IMR-90 (cell line): ENCODE data around the gene PAX2. TPM values are rescaled to one million over a fixed set of nuclear protein-coding genes. Genes with fewer than 3 reads are reported as not detected.

Experiments
- ATAC-seq: fragments of 200-7000 bp; cut with Tn5 transposase; 2 replicates; pipeline ENCODE4 v1.9.1; 2020; ENCODE audit warnings: low read depth, mild to moderate bottlenecking, moderate library complexity
- BruUV-seq: library from RNA; stranded (reverse); fragments of 400-500 nt; replicated peaks from 2 replicates; lab custom pipeline; 2021; lab: Mats Ljungman, UMichigan
- CTCF ChIA-PET: fragments of 300-600 bp; formaldehyde crosslinking; extraction: SDS; loops from one replicate; lab custom pipeline; 2021; ENCODE audit warnings: antibody characterized with exemption; lab: Yijun Ruan, JAX
- POLR2A ChIA-PET: fragments of 300-600 bp; sonication (Branson Sonifier 250); formaldehyde crosslinking; loops from one replicate; lab custom pipeline; 2022; ENCODE audit warnings: antibody characterized with exemption; ENCODE audit not compliant: unreplicated experiment; lab: Charles Lee
- DNase-seq: peaks from one replicate; pipeline ENCODE4 v3.0.0; 2013
- H2AFZ ChIP-seq: replicated peaks from 2 replicates; pipeline ENCODE3; 2013; ENCODE audit warnings: low read length, mild to moderate bottlenecking; ENCODE audit not compliant: poor library complexity
- H2AK5ac ChIP-seq: 2 replicates; pipeline ENCODE4 v1.6.1; 2013; ENCODE audit warnings: low read depth, low read length, inconsistent platforms
- H2AK9ac ChIP-seq: replicated peaks from 2 replicates; pipeline ENCODE3; 2013; ENCODE audit warnings: mild to moderate bottlenecking, low read depth, low read length, moderate library complexity; ENCODE audit not compliant: poor library complexity
- H2BK120ac ChIP-seq: 2 replicates; pipeline ENCODE4 v1.6.1; 2013; ENCODE audit warnings: low read depth, low read length, inconsistent platforms
- H2BK15ac ChIP-seq: 3 replicates; pipeline ENCODE4 v1.6.1; 2013; ENCODE audit warnings: low read depth, low read length, inconsistent platforms
- H2BK20ac ChIP-seq: 2 replicates; pipeline ENCODE4 v1.6.1; 2013; ENCODE audit warnings: low read depth, mild to moderate bottlenecking, inconsistent platforms, low read length, moderate library complexity
- H2BK5ac ChIP-seq: 2 replicates; pipeline ENCODE4 v1.6.1; 2013; ENCODE audit warnings: mild to moderate bottlenecking, low read depth, low read length, inconsistent platforms; ENCODE audit not compliant: poor library complexity, severe bottlenecking
- H3K14ac ChIP-seq: replicated peaks from 2 replicates; pipeline ENCODE4 v1.6.1; 2013; ENCODE audit warnings: low read depth, low read length, inconsistent platforms
- H3K18ac ChIP-seq: 2 replicates; pipeline ENCODE4 v1.6.1; 2013; ENCODE audit warnings: low read depth, low read length, control low read depth
- H3K23ac ChIP-seq: 2 replicates; pipeline ENCODE4 v1.6.1; 2013; ENCODE audit warnings: low read depth, low read length, inconsistent platforms
- H3K27ac ChIP-seq: 2 replicates; pipeline ENCODE4 v1.5.1; 2013; ENCODE audit warnings: mild to moderate bottlenecking, control low read depth, low read length; ENCODE audit not compliant: insufficient read depth
- H3K27me3 ChIP-seq: 2 replicates; pipeline ENCODE4 v1.6.1; 2013; ENCODE audit warnings: low read length; ENCODE audit not compliant: control insufficient read depth, insufficient read depth
- H3K36me3 ChIP-seq: 2 replicates; pipeline ENCODE4 v1.6.1; 2013; ENCODE audit warnings: low read length, mixed read lengths; ENCODE audit not compliant: control insufficient read depth, insufficient read depth
- H3K4ac ChIP-seq: 2 replicates; pipeline ENCODE4 v1.6.1; 2013; ENCODE audit warnings: low read depth, low read length, inconsistent platforms
- H3K4me1 ChIP-seq: 2 replicates; pipeline ENCODE4 v1.6.1; 2013; ENCODE audit warnings: low read length, mixed read lengths; ENCODE audit not compliant: control insufficient read depth, insufficient read depth
- H3K4me2 ChIP-seq: 2 replicates; pipeline ENCODE4 v1.6.1; 2013; ENCODE audit warnings: low read depth, mild to moderate bottlenecking, control low read depth, low read length, moderate library complexity
- H3K4me3 ChIP-seq: 2 replicates; pipeline ENCODE4 v1.5.1; 2013; ENCODE audit warnings: low read depth, mild to moderate bottlenecking, control low read depth, low read length, moderate library complexity; ENCODE audit not compliant: insufficient read depth
- H3K56ac ChIP-seq: 2 replicates; pipeline ENCODE4 v1.6.1; 2013; ENCODE audit warnings: low read length, inconsistent platforms; ENCODE audit not compliant: insufficient read depth; ENCODE audit errors: extremely low read depth
- H3K79me1 ChIP-seq, 2 experiments: 2 replicates each; pipeline ENCODE4 v1.6.1; 2013; ENCODE audit warnings: low read length in 2 of 2, inconsistent platforms in 1 of 2, low read depth in 1 of 2
- H3K9ac ChIP-seq: 2 replicates; pipeline ENCODE4 v1.6.1; 2013; ENCODE audit warnings: low read depth, low read length, control low read depth
- H3K9me1 ChIP-seq: 2 replicates; pipeline ENCODE4 v1.6.1; 2013; ENCODE audit warnings: low read length, inconsistent platforms; ENCODE audit not compliant: insufficient read depth
- H3K9me3 ChIP-seq: 2 replicates; pipeline ENCODE4 v1.6.1; 2013; ENCODE audit warnings: low read length; ENCODE audit not compliant: control insufficient read depth, insufficient read depth
- H4K20me1 ChIP-seq: 2 replicates; pipeline ENCODE4 v1.6.1; 2013; ENCODE audit warnings: low read length, inconsistent platforms; ENCODE audit not compliant: insufficient read depth
- H4K5ac ChIP-seq: 2 replicates; pipeline ENCODE4 v1.6.1; 2013; ENCODE audit warnings: mild to moderate bottlenecking, low read depth, low read length, control low read depth
- H4K8ac ChIP-seq, 2 experiments: 2 replicates each; pipeline ENCODE4 v1.6.1; 2013; ENCODE audit warnings: low read depth in 2 of 2, low read length in 2 of 2, control low read depth in 1 of 2, inconsistent platforms in 1 of 2
- H4K91ac ChIP-seq: 2 replicates; pipeline ENCODE4 v1.6.1; 2013; ENCODE audit warnings: low read depth, low read length, inconsistent platforms; ENCODE audit not compliant: insufficient read depth
- BHLHE40 ChIP-seq: fragments of 150-350 bp; IDR thresholded peaks from 2 replicates; pipeline ENCODE4 v1.6.1; 2016; ENCODE audit warnings: mild to moderate bottlenecking, low read depth, low read length
- CEBPB ChIP-seq: IDR thresholded peaks from 2 replicates; pipeline ENCODE4 v1.6.1; 2012; ENCODE audit warnings: low read depth, low read length, improper control_type of control experiment
- FOS ChIP-seq: fragments of 150-350 bp; IDR thresholded peaks from 2 replicates; pipeline ENCODE4 v1.6.1; 2016; ENCODE audit warnings: low read depth, low read length
- MAFK ChIP-seq: IDR thresholded peaks from 2 replicates; pipeline ENCODE4 v1.6.1; 2012; ENCODE audit warnings: low read depth, low read length, improper control_type of control experiment
- MAZ ChIP-seq: IDR thresholded peaks from 2 replicates; pipeline ENCODE4 v1.6.1; 2012; ENCODE audit warnings: low read depth, mild to moderate bottlenecking, low read length, improper control_type of control experiment, moderate library complexity, borderline replicate concordance
- POLR2A ChIP-seq: IDR thresholded peaks from 2 replicates; pipeline ENCODE4 v1.6.1; 2012; ENCODE audit warnings: mild to moderate bottlenecking, low read depth, low read length
- RAD21 ChIP-seq: IDR thresholded peaks from 2 replicates; pipeline ENCODE4 v1.6.1; 2012; ENCODE audit warnings: low read length, improper control_type of control experiment
- RCOR1 ChIP-seq: IDR thresholded peaks from 2 replicates; pipeline ENCODE4 v1.6.1; 2012; ENCODE audit warnings: mild to moderate bottlenecking, low read length, improper control_type of control experiment; ENCODE audit not compliant: insufficient replicate concordance
- RFX5 ChIP-seq: IDR thresholded peaks from 2 replicates; pipeline ENCODE4 v1.8.0; 2012; ENCODE audit warnings: low read depth, mild to moderate bottlenecking, low read length, moderate library complexity
- SMC3 ChIP-seq: fragments of 150-350 bp; IDR thresholded peaks from 2 replicates; pipeline ENCODE4 v1.6.1; 2016; ENCODE audit warnings: low read depth, mild to moderate bottlenecking, antibody characterized with exemption, low read length, moderate library complexity
- WGBS, 2 experiments: methylation state at CpG; one replicate each; pipeline versions ENCODE4 v1.1.5 to v1.1.7; 2013; ENCODE audit warnings: missing lambda C conversion rate in 2 of 2; ENCODE audit not compliant: insufficient read length in 1 of 2; ENCODE audit errors: extremely low coverage in 2 of 2; 5-methylcytosine and 5-hydroxymethylcytosine counted together
- dilution Hi-C: fragments of 300-500 bp; cut with HindIII; formaldehyde crosslinking; loops from one replicate; pipeline ENCODE4 v1.14.3; 2018; ENCODE audit warnings: low sequenced_read_pairs; ENCODE audit not compliant: unreplicated experiment
- in situ Hi-C: fragments of 300-500 bp; cut with MboI; formaldehyde crosslinking; loops from 3 replicates; pipeline ENCODE4 v1.14.3; 2019; ENCODE audit warnings: low sequenced_read_pairs, inconsistent platforms, mixed read lengths
- intact Hi-C: fragments of 100-400 bp; cut with micrococcal nuclease; formaldehyde crosslinking; loops from 2 replicates; pipeline ENCODE4 v1.10.0; 2022
- polyA plus RNA-seq, 3 experiments: library from polyadenylated mRNA; depleted of rRNA; stranded (reverse); fragments of >200 nt; gene quantifications; 2 replicates each; pipeline ENCODE4 v1.2.3, GENCODE V29; 2012; ENCODE audit warnings: low replicate concordance in 1 of 3
- total RNA-seq: library from RNA; depleted of rRNA; stranded (reverse); fragments of >200 nt; gene quantifications from 2 replicates; pipeline ENCODE4 v1.2.3, GENCODE V29; 2012
- TF ChIP-seq, protein P1 (sequence below): conservative IDR thresholded peaks from 2 replicates; pipeline ENCODE4 v1.5.1; 2012; ENCODE audit warnings: mild to moderate bottlenecking, low read depth, low read length, improper control_type of control experiment
- TF ChIP-seq, protein P2 (sequence below): fragments of 150-350 bp; IDR thresholded peaks from 2 replicates; pipeline ENCODE4 v1.6.1; 2016; ENCODE audit warnings: low read depth, mild to moderate bottlenecking, low read length, moderate library complexity, borderline replicate concordance
- TF ChIP-seq, protein P3 (sequence below): fragments of 150-350 bp; IDR thresholded peaks from 2 replicates; pipeline ENCODE4 v1.6.1; 2017; ENCODE audit warnings: mild to moderate bottlenecking, antibody characterized with exemption, low read length, low read depth

The PAX2 gene
- total and polyA plus RNA-seq, 2 of the 4 experiments (the other 2 are of a cell fraction): not detected

DNA sequence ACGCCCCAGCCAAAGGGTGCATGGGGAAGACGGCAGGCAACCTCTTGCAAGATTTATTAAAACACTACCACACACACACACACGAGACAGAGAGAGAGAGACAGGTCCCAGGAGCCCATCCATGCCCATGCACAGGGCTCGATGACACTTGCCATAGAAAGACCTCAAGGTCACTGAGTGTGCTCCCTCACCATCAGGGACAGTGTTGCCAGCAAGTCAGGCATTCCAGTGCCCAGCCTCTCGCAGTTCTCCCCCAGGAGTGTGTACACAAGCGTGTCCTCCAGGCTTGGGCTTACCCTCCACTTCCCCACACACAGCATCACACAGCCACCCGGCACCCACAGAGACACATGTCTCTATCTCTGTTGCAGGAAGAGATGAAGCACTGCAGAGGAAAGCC, 120.6 kb downstream of the PAX2 start:
- no peak overlapping the region for H3K9ac ChIP-seq
- no peak overlapping the region for H3K56ac ChIP-seq
- no peak overlapping the region for H4K5ac ChIP-seq
- H4K20me1 ChIP-seq: no peaks in the 10 kb centered on the region
- CTCF ChIA-PET: no interaction called here
- H2BK20ac ChIP-seq: no peak overlapping the region
- POLR2A ChIA-PET: no interaction called here
- no peaks in the 10 kb centered on the region for H3K9me1 ChIP-seq
- H3K36me3 ChIP-seq: no peaks in the 10 kb centered on the region
- intact Hi-C loops: no loop called here
- H3K79me1 ChIP-seq: no peaks in the 10 kb centered on the region
- no peak overlapping the region for H3K18ac ChIP-seq
- H2BK15ac ChIP-seq: no peak overlapping the region
- H3K4me1 ChIP-seq: no peaks in the 10 kb centered on the region
- peaks cover 60% of the 10 kb centered on the region for H3K27me3 ChIP-seq
- no peak overlapping the region for H3K4me2 ChIP-seq
- H3K4me3 ChIP-seq: no peak overlapping the region
- H2AK5ac ChIP-seq: no peak overlapping the region
- H3K23ac ChIP-seq: no peak overlapping the region
- in situ Hi-C loops: no loop called here
- H3K9me3 ChIP-seq: no peaks in the 10 kb centered on the region
- H3K14ac ChIP-seq: no peak overlapping the region
- TF ChIP-seq RFX5: no peak
- TF ChIP-seq, protein P1, sequence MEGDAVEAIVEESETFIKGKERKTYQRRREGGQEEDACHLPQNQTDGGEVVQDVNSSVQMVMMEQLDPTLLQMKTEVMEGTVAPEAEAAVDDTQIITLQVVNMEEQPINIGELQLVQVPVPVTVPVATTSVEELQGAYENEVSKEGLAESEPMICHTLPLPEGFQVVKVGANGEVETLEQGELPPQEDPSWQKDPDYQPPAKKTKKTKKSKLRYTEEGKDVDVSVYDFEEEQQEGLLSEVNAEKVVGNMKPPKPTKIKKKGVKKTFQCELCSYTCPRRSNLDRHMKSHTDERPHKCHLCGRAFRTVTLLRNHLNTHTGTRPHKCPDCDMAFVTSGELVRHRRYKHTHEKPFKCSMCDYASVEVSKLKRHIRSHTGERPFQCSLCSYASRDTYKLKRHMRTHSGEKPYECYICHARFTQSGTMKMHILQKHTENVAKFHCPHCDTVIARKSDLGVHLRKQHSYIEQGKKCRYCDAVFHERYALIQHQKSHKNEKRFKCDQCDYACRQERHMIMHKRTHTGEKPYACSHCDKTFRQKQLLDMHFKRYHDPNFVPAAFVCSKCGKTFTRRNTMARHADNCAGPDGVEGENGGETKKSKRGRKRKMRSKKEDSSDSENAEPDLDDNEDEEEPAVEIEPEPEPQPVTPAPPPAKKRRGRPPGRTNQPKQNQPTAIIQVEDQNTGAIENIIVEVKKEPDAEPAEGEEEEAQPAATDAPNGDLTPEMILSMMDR: no peak
- no peak for TF ChIP-seq BHLHE40
- TF ChIP-seq, protein P2, sequence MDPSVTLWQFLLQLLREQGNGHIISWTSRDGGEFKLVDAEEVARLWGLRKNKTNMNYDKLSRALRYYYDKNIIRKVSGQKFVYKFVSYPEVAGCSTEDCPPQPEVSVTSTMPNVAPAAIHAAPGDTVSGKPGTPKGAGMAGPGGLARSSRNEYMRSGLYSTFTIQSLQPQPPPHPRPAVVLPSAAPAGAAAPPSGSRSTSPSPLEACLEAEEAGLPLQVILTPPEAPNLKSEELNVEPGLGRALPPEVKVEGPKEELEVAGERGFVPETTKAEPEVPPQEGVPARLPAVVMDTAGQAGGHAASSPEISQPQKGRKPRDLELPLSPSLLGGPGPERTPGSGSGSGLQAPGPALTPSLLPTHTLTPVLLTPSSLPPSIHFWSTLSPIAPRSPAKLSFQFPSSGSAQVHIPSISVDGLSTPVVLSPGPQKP: no peak
- TF ChIP-seq MAZ: no peak
- TF ChIP-seq RAD21: no peak
- TF ChIP-seq, protein P3, sequence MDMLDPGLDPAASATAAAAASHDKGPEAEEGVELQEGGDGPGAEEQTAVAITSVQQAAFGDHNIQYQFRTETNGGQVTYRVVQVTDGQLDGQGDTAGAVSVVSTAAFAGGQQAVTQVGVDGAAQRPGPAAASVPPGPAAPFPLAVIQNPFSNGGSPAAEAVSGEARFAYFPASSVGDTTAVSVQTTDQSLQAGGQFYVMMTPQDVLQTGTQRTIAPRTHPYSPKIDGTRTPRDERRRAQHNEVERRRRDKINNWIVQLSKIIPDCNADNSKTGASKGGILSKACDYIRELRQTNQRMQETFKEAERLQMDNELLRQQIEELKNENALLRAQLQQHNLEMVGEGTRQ: no peak
- no peak for TF ChIP-seq FOS
- no peak for TF ChIP-seq SMC3
- no peak for TF ChIP-seq MAFK
- TF ChIP-seq RCOR1: no peak
- TF ChIP-seq CEBPB: no peak
- no peak for TF ChIP-seq POLR2A
- BruUV-seq: no TSS peak
- no peak overlapping the region for H2AK9ac ChIP-seq
- WGBS, 2 experiments: 78% methylated on average over 2 of the region's 7 CpGs; no CpG with 5 or more reads in 1 of the 2 experiments
- DNase-seq (no peak), ATAC-seq (0 out of 2 replicates have a peak, but pooled peaks have one; percentile 14)
- H2AFZ ChIP-seq: no peak overlapping the region
- no peak overlapping the region for H4K8ac ChIP-seq
- no peak overlapping the region for H4K91ac ChIP-seq
- H3K27ac ChIP-seq: no peak overlapping the region
- dilution Hi-C loops: no loop called here
- H2BK5ac ChIP-seq: no peak overlapping the region
- H3K4ac ChIP-seq: no peak overlapping the region
- H2BK120ac ChIP-seq: no peak overlapping the region
